IPS-11a (cell line): ENCODE data around the gene LIPH.

Experiments used
- H3K4me3 ChIP-seq: one replicate; pipeline ENCODE4 v1.5.1; 2013; ENCODE audit warnings: low read depth, low read length, control low read depth

LIPH gene

DNA sequence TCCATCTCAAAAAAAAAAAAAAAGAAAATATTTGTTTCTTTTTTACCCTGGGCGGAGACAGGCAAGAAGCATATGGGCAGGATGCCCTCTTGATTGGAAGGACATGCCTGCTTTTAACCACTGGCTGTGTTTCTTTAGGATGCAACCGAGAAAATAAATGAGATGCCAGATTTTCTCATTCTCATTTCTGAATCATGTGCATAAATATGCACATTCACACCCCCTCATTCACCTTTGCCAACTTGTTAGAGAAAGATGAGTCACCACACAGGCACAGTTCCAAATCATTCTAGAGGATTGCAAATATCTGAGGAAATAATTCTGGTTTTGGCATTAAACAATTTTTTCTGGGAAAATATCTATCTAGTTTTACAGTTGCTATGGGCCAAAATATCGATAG is 3.3 kb downstream of the LIPH start:
- no peak overlapping the region for H3K4me3 ChIP-seq

DNA sequence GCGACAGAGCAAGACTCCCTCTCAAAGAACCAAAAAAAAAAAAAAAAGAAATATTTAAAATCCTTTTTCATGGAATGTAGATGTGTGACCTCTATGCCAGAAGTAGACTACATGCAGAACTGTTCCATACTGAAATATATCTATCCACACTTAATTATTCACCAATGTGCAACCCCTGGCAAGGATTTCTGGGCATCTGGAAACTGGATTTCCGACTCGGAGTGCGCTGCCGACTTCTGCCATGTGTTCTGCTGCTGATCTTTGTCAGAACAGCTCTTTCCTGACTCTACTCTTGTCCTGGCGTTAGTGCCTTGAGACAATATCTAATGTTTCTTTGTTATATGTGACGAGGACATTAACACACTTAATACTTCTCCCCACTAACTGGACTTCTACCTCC is 11.7 kb downstream of the LIPH start:
- H3K4me3 ChIP-seq, result no peak overlapping the region

DNA sequence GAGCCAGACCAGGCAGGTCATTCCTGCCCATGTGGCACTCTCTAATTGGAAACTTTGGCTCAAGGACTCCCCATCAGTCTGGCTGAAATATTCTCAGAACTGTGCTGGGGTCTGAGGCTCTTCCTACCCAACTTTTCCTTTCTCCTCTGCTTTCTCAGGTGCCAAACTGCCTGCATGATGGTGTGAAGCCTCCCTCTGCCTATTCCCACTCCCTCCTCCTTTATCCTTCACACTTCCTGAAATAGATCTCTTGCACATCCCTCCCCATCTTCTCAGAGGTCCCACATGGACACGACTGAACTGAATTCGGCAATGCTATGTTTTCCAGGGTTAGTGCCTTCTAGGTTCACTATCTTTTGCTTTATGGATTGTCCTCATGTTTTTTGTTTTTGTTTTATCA is 12.5 kb downstream of the LIPH start:
- H3K4me3 ChIP-seq, result no peak overlapping the region

DNA sequence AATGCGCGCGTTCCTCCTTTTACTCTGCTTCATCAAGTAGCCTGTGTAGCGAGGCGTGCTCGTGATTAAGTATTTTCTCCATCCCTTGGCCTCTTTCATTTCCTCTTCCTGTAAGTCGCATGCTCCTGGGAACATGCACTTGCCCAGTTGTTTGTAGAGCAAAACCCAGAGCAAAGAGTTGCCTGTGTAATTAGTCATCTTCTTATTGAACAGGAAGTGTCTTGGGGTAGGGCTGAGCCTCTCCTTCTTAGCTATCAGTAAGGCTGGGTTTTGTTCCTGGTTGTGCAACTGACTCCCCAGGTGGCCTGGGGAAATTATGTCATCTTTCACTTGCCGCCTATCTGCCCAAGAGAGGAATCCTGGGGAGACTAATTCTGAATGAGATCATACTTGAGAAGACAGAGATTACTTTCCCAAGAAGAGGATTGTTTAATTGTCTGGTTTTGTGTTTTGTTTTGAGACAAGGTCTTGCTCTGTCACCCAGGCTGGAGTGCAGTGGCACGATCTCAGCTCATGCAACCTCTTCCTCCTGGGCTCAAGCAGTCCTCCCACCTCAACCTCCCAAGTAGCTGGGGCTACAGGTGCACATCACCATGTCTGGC is 14.9 kb downstream of the LIPH start:
- no peak overlapping the region for H3K4me3 ChIP-seq

DNA sequence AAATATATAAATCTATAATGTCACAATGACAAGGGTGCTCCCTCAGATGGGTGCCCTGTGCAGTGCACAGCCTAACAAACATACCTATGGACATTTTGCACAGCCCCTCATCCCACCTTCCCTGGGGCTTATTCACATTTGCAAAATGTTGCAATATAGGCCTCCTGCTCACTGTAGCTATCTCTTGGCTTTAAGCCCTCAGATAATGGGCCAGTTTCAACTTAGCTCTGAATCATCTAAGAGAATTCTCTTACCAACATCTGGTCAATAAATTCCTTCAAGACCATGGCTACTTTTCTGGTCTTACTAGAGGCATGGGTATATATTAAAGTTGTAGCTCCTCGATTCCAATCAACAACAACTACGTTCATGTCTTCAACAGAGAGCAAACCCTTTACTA is 17.9 kb downstream of the LIPH start:
- no peak overlapping the region for H3K4me3 ChIP-seq

DNA sequence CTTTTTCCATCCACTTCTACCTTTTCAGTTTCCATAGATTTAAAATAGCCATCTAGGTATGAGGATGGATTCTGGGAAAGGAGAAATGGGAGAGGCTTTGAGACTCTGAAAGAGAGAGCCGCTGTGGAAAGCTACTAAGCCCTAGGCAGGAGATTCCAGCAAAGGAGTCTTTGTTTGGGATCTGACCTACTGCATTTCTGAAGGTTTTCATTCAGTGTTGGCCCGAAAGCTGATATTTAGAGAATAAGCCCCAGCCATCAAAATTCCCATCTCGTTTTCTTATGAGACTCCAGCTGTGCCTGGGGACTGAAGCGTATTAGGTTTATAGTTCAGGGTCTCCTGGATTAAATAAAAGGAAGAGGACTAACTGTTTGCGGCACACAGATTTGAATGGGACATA is 19.5 kb downstream of the LIPH start:
- no peak overlapping the region for H3K4me3 ChIP-seq

DNA sequence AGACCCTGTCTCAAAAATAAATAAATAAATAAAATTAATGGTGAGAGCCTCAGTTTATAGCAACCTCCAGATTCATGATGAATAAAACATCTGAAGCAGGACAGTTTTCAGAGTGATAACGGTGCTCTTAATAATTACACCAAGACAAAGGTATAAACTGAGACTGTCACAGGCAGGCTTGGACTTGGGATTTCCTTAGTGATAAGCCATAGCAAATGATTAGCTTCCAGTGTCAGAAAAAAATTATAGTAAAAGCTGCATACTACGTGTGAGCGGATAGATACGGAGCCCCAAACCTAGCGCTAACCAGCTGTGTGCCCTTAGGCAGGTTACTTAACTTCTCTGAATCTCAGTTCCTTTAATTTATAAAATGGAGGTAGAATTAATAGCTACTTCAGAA is 21.5 kb downstream of the LIPH start:
- H3K4me3 ChIP-seq, result no peak overlapping the region

DNA sequence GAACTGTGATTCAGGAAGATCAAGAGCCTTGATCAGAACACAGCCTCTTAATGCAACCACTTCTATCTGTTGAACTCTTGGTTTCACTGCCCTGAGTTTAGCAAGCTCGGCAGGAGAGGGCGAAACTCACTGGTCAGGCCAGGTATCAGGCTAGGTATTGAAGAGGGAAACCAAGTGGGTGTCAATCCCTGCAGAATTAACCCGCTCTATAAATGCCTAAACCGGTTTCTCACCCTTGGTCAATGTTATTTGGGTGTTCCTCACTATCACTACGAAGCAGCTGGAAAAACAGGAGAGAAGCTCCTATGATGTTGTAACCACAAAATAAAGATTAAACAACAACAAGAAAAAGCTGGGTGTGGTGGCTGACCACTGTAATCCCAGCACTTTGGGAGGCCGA is 23.9 kb downstream of the LIPH start:
- H3K4me3 ChIP-seq, result no peak overlapping the region

DNA sequence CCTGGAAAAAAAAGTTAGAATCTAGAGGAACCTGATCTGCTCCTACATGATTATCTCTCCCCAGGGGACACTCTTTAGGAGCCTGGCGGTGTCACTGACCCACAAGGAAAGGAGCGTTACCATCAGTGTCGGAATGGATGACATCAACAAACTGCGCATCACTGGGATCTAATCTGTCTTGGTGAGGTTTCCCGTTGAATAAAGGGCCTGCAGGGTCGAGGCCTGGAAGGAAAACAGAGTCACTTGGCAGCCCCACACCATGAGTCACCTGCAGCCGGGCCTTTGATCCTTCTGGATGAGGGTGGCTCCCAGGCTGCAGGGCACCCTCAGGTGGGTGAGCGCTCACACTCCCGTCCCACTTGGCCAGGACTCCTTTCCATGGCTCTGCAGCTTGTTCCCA is 25.0 kb downstream of the LIPH start:
- H3K4me3 ChIP-seq, result no peak overlapping the region

DNA sequence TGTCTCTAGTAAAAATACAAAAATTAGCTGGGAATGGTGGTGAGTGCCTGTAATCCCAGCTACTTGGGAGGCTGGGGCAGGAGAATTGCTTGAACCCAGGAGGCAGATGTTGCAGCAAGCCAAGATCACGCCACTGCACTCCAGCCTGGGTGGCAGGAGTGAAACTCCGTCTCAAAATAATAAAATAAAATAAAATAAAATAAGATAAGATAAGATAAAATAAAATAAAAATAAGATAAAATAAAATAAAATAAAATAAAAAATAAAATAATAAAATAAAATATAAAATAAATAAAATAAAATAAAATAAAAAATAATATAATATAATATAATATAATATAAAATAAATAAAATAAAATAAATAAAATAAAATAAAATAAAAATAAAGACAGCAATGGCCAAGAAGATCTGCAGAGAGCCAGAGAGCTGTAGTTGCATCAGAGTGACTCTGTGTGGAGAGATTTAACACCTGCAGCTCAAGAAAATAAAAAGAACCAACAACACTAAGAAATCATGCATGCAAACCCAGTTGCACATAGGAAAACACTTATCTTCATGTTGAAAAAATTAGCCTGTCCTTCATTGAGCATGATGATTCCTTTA is 25.9 kb downstream of the LIPH start:
- H3K4me3 ChIP-seq, result no peak overlapping the region

DNA sequence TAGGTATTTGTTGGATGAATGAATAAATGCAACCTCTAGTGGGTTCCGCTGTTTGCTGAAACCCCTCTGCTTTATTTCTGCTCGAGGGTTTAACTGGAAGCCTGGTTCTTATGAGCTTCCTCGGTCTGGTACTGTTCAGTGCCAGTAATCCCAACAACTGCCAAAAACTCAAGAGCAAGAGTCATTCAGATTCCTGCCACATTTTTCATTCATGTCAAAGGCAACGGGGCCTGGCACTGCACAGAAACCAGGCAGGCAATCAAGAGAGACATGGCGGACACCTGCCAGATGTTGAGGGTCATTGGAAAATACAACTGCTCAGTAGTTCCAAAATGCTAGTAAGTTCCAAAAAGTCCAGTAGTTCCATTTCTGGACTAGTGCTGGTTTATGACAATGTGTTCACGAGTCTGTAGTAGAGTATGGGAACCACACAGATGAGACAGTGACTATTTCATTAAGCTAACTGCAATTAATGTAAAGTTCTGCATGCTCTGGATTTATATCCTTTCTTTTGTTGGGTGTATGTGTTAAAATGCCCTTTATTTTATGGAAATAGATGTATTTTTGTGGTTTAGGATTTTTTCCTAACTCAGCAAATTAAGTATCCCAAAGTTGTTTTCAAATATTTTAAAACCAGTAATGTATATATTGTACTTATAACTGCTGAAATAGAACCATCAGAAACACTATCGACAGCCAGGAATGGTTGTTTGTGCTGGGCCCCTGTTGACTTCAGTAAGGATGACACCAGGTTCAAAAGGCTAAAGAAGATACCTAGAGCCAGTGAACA is 30.8 kb downstream of the LIPH start:
- no peak overlapping the region for H3K4me3 ChIP-seq

DNA sequence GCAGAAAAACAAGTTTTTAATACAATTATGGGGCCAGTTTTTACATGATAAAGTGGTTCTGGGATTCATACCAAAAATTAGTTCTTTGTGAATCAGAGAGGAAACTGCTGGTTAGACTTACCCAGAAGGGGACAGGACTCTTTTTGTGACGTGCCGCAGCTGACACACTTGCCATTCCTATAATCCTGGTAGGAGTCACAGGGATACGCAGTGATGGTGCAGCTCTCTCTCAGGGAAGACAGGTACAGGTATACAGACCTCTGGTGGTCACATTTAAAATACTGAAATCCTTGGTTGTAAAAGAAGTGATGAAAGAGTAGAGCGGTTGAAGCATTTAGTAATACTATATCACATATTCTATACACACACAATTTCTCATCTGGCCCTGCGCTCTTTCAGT is 33.4 kb downstream of the LIPH start:
- no peak overlapping the region for H3K4me3 ChIP-seq

DNA sequence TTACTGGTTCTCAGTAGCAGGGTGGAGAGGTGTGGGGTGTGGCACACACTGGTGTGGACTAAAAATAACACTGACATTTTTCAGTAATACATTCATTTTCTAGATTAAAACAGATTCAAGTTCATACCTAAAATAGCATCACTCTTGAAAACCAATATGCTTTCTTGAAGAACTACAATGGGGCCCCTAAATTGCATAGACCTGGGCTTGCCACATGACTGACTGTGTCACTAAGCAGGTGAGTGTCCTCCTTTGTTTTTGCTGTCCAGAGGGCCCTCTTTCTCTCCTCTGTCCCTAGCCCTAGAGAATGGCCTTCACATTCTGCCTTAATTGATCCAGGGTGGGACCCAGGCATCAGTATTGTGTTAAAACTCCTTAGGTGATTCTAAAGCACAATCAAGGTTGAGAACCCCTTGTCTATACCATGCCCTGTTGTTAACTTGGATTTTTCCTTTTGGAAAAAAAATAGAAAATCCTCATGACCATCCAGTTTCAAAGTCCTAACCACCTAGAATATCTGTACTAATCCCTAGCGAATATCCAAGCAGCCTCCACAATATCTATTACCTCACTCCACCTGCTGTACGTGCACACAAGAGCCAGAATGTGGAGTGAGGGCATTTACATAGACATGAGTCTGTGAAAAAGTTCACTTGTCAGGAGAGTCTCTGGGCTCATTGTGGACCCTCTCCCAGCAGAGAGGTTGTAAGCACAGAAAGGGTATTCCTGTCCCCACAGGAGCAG is 34.8 kb downstream of the LIPH start:
- no peak overlapping the region for H3K4me3 ChIP-seq

DNA sequence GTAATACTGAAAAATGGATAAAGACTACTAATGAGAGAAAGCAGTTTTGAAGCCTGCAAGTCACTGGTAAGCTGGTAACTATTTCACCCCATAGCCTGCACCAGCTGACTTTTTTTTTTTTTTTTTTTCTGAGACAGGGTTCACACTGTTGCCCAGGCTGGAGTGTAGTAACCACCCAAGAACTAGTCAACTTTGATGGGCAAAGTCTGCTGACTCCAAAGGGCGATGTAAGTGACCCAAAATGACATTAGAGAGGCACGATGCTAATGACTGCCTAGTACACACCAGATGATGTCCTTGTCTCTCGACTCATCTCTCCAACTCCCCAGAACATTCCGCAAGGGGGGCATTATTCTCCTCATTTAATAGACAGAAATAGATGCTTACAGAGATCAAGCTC is 40.7 kb downstream of the LIPH start:
- no peak overlapping the region for H3K4me3 ChIP-seq

DNA sequence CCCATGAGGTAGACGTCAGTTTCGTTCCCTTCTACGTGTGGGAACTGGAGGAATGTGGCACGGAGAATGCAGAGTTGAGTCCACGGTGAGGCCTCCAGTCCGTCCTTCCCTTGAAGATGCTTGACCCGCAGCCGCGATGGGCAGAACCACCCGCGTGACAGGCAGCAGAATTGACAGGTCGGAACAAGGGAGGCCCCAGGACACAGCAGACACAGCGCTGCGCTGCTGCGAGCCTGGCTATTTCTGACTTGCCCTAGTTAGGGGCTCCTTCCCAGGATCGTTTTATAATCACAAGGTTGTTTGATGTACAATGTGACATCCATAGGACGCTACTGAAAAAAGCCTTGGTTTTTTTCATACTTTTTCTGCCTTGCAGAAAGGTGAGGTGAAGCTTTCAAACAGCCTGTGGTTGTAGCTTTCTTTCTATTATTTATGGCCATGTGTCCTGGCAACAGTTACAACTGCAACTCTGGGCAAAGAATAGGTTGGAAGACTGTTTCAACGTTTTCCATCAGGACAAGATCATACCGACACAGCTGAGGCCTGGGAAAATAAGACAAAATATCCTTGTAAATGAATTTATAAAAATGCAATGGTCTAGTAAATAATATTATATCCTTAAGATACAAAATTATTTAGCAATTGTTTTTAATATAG is 43.9 kb downstream of the LIPH start:
- no peak overlapping the region for H3K4me3 ChIP-seq

DNA sequence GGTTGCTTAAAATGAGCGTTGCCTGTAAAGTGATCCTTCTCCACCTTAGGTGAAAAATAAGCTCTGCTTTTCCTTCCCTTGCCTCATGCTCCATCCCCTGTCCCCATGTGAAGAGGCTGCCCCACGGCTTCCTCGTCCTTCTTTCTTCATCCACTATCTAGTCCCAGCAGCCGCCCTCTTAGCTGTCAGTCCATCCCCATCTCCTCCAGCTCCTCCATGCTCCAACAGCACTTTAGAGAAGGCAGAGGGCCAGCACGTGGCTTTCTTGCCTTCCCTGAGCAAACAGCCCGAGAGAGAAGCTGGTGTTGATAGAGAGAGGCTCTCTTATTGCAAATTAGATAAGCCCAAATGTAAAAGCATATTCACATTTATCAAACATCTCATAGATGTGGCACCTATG is 44.5 kb downstream of the LIPH start:
- no peak overlapping the region for H3K4me3 ChIP-seq

DNA sequence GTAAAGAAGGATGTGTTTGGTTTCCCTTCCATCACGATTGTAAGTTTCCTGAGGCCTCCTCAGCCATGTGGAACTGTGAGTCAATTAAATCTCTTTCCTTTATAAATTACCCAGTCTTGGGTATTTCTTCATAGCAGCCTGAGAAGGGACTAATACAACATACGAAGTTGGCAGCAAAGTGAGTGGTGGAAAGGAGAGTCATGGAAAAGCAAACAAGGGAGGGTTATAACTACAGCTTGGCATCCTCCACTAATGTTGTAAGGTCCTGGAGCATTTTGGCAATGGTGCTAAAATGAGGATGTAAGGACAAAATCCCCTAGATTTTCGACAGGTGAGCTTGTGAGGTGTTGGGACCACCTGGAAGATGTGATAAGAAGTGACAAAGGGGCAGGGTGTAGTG is 47.8 kb downstream of the LIPH start:
- H3K4me3 ChIP-seq, result no peak overlapping the region

DNA sequence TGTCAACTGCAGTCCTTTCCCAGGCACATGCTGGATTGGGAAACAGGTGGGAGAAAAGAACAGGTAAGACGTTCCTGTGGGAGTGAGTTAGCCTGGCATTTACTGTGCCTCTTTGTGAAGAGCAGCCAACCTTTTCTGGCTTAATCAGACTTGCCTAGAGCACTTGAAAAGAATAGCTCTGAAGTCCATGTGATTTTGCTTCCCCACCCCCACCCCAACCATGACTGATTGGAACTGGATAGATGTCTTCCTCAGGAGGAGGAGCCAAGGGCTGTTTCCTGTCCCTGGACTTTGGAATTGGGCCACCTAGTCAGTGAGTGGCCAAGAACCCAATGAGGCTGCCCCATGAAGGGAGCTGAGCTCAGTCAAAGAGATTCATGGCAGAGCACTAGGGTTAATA is 48.9 kb downstream of the LIPH start:
- no peak overlapping the region for H3K4me3 ChIP-seq

DNA sequence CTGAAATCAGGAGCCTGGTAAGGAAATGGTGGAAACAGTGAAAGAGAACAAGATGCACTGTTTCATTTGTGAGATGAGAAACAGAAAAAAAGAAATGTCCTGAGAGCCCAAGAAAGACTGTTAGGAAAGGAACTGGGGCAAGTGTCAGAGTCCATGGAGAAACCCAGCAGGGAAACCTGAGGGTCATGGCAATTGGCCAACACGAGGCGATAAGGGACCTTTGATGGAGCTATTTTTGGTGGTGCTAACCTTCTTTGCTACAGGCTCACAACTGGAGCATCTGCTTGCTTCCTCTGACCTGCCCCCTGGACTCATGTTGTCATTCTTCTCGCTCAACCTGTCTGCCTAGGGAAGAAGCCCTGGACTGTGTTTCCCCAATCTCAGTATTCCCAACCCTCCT is 49.4 kb downstream of the LIPH start:
- no peak overlapping the region for H3K4me3 ChIP-seq

DNA sequence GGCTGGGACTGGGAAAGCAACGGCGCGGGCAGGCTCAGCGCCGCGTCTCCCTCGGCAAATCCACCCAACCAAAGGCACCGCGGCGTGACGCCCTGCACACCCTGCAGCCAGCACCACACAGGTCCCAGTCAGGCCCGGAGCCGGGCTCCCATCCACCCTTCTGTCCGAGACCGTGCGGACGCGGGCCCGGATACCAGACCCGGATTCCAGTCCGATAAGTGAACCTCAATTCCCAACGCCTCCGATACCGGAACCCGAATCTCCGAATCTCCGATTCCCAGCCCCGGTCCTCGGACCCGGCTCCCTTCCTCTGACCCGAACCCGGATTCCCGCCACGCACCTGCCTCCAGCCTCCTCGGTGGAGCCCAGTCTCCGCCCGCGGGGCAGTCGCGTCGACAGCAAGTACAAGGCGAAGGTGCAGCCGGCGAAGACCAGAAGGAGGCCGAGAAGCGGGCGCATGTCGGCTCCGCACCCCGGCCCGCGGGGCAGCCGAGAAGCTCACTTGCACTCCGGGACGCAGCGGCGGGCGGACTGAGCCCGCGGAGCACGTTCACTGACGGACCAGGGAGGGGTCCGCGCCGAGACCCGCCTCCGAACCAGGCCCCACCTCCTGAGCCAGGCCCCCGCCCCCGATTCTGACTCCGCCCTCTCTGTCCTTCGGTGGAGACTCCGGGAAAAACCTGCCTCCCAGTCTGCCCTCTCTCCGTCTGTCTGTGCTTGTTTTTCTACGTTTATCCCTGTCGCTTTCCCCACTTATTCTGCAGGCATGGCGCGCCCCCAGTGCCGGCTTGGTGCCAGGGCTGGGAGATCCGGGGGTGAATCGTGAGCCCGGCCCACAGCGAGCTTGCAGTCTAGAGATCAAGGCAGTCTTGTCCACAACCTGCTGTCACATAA is 53.6 kb downstream of the LIPH start, which contains the start of gene TMEM41A:
Gene TMEM41A, minus strand, starts transcription at position 533 of the 894 bp plus-strand sequence. Its CDS starts 74 bp downstream, at position 459.
- H3K4me3 ChIP-seq, result peak within 1 kb of the TSS; percentile 89
